Peyer's patch (tissue), 4 donors: ENCODE measurements around the gene ZFP69B.

Source experiments
- POLR2A ChIP-seq, 2 donors: fragments of 450-650 bp; IDR thresholded peaks; one replicate each; pipeline ENCODE4 v1.5.1; 2017; ENCODE audit warnings: antibody characterized with exemption in 2 of 2, mild to moderate bottlenecking in 2 of 2, moderate library complexity in 2 of 2
- TF ChIP-seq, protein P1 (sequence below), 6 experiments: fragments of 450-650 bp in 4 of 6; fragments of 200-600 bp in 2 of 6; sonication (generic) in 1 of 6; IDR thresholded peaks; one replicate each; pipeline ENCODE4 v1.5.1; 2017 to 2019; ENCODE audit warnings: antibody characterized with exemption in 6 of 6, mild to moderate bottlenecking in 3 of 6, moderate library complexity in 1 of 6

GRCh38 chr1:40407453-40407852 is 42.8 kb upstream of the ZFP69B start:
- no peak for TF ChIP-seq POLR2A (IDR thresholded peaks at IDR 0.05)
- TF ChIP-seq, protein P1, sequence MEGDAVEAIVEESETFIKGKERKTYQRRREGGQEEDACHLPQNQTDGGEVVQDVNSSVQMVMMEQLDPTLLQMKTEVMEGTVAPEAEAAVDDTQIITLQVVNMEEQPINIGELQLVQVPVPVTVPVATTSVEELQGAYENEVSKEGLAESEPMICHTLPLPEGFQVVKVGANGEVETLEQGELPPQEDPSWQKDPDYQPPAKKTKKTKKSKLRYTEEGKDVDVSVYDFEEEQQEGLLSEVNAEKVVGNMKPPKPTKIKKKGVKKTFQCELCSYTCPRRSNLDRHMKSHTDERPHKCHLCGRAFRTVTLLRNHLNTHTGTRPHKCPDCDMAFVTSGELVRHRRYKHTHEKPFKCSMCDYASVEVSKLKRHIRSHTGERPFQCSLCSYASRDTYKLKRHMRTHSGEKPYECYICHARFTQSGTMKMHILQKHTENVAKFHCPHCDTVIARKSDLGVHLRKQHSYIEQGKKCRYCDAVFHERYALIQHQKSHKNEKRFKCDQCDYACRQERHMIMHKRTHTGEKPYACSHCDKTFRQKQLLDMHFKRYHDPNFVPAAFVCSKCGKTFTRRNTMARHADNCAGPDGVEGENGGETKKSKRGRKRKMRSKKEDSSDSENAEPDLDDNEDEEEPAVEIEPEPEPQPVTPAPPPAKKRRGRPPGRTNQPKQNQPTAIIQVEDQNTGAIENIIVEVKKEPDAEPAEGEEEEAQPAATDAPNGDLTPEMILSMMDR (IDR thresholded peaks at IDR 0.05), result no peak
